Measurements from ENCODE around the gene AGFG2.
A peak's percentile ranks its signal among the peaks of the same experiment; 100 is the strongest.
"Not testable (repeated sequence)": the region's sequence is repeated elsewhere in the genome, so short reads cannot be mapped to it uniquely, and the experiment has no call there.

AGFG2 gene

DNA sequence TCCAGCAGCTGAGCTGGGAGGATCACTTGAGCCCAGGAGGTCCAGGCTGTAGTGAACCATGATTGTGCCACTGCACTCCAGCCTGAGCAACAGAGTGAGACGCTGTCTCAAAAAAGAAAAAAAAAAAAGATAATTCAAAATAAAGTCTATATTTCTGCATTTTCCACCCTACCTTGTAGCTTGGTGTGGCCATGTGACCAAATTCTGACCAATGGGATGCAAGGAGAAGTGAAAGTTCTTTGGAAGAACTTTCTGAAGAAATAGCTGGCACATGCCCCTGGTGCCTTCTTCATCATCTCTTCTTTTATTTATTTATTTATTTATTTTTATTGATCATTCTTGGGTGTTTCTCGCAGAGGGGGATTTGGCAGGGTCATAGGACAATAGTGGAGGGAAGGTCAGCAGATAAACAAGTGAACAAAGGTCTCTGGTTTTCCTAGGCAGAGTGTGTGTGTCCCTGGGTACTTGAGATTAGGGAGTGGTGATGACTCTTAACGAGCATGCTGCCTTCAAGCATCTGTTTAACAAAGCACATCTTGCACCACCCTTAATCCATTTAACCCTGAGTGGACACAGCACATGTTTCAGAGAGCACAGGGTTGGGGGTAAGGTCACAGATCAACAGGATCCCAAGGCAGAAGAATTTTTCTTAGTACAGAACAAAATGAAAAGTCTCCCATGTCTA is 17.0 kb upstream of the AGFG2 start:
- DNase-seq: not testable (repeated sequence)

DNA sequence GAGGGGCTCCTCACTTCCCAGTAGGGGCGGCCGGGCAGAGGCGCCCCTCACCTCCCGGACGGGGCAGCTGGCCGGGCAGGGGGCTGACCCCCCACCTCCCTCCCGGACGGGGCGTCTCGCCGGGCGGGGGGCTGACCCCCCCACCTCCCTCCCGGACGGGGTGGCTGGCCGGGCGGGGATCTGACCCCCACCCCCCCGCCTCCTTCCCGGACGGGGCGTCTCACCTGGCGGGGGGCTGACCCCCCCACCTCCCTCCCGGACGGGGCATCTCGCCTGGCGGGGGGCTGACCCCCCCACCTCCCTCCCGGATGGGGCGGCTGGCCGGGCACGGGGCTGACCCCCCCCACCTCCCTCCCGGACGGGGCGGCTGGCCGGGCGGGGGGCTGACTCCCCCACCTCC is 15.8 kb upstream of the AGFG2 start:
- not testable (repeated sequence) for DNase-seq

GRCh38 chr7:100528108-100528866 is 10.7 kb upstream of the AGFG2 start:
- not testable (repeated sequence) for DNase-seq

DNA sequence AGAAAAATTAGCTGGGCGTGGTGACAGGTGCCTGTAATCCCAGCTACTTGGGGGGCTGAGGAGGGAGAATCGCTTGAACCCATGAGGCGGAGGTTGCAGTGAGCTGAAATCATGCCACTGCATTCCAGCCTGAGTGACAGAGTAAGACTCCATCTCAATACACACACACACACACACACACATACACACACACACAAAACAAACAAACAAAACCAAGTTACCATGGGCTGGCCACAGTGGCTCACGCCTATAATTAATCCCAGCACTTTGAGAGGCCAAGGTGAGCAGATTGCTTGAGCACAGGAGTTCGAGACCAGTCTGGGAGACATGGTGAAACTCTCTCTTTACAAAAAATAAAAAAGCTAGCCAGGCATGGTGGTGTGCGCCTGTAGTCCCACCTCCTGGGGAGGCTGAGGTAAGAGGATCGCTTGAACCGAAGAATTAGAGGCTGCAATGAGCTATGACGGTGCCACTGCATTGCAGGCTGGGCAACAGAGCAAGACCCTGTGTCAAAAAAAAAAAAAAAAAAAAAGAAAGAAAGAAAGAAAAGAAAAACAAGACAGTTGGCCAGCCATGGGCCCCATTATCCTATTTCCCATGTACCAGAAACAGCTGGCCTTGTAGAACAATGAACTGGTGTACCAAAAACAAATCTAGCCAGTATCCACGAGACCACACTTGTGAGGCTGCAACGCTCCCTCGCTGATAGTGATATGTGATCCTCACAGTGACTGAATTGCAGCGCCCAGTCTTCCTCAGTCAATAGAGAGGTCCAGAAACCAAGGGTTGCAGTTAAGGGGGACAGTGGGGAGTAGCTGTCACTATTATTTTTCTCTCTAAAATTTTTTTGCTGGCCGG is 6.6 kb upstream of the AGFG2 start:
- no peak for DNase-seq

DNA sequence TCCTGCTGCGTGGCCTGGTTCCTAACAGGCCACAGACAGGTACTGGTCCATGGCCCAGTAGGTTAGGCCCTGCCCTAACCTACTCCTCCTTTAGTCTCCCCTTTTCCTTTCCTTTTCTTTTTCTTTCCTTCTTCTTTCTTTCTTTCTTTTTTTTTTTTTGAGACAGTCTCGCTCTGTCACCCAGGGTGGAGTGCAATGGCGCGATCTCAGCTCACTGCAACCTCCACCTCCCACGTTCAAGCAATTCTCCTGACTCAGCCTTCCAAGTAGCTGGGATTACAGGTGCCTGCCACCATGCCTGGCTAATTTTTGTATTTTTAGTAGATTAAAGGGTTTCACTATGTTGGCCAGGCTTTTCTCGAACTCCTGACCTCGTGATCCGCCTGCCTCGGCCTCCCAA is 3.0 kb upstream of the AGFG2 start:
- not testable (repeated sequence) for DNase-seq

- DNase-seq: not testable (repeated sequence)
These were observed 2.3 kb upstream of the AGFG2 start for GRCh38 chr7:100536695-100537094.

- DNase-seq: no peak
These were observed 702 bp upstream of the AGFG2 start for GRCh38 chr7:100538348-100538653.

DNA sequence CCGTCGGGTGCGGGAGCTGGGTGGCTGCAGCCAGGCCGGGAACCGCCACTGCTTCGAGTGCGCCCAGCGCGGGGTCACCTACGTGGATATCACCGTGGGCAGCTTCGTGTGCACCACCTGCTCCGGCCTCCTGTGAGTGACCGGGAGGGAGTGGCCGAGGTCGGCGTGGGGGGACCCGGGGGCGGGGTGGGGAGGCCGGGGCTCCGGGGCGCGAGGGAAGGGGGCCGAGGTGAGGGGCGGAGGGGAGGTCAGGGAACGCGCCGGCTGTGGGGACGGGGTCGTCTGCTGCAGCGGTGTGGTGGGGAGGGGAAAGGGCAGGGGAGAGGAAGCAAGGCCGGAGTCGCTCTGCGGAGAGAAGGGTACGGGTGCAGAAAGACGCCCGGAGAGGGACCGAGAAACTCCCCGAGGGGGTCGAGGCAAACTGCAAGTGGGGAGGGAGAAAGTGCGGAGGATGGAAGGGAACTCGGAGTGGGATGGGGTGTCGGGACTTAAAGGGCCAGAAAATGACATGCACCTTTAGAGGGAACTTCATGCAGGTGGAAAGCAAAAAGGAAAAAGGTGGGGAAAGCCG is 518 bp downstream of the AGFG2 start:
- no peak for DNase-seq

- no peak for DNase-seq
These were observed 1.2 kb downstream of the AGFG2 start for GRCh38 chr7:100540073-100540723.

- DNase-seq: not testable (repeated sequence)
These were observed 2.3 kb downstream of the AGFG2 start for GRCh38 chr7:100541309-100541708.

DNA sequence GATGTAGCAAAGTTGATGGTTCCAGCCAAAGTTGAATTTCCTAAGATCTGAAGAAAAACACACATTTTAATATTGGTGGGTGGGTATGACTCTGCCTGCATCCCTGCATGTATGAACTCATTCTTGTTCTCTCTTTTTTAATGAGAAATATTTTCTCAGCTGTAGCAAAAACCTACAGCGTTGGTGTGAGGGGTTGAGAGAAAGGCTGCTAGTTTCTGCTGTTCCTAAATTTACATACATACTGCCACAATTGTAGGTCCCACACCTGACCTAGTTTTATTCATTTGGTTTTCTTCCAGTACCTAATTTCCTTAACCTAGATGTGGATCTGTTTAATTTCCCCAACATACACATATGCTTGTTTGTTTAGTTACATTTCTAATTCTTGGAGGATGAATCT is 4.6 kb downstream of the AGFG2 start:
- no peak for DNase-seq

DNA sequence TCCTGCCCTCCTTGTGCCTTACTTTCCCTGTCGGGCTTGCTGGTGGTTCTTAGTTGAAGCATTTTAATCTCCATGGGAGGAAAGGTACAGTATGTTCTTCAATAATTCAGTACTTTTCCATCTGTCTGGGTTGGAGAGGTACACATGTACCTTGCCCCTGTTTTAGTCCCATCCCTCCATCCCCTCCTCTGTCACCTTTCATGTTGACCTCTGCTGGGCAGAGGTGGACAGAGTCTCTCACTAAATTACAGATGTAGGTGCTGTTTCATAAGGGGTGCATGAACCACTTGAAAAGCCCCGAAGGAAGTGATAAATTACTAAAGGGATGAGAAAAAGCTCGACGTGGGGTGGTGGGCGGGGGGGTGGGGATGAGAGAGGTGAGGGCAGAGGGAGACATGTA is 5.4 kb downstream of the AGFG2 start:
- DNase-seq: no peak

DNA sequence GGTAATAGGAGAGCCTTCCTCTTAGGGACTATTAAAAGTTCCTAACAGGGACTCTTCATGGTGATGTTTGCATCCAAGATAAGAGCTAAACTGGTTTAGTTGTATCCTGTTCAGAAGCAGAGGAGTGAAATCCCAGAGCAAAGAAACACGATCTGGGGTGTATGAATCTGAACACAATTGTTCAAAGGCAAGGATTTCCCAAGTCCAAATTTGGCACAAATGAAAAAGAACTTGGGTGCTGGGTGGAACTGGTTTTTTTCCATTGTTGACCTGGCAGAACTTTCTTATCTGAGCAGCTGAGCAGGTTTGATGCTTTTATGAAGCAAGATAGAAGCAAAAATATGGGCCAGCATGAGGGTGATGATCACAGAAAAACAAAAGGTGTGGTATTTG is 6.0 kb downstream of the AGFG2 start:
- no peak for DNase-seq

GRCh38 chr7:100545360-100546128 is 6.5 kb downstream of the AGFG2 start:
- DNase-seq: peak; percentile 53 to 54

- DNase-seq: no peak
These were observed 7.3 kb downstream of the AGFG2 start for GRCh38 chr7:100546129-100546925.

DNA sequence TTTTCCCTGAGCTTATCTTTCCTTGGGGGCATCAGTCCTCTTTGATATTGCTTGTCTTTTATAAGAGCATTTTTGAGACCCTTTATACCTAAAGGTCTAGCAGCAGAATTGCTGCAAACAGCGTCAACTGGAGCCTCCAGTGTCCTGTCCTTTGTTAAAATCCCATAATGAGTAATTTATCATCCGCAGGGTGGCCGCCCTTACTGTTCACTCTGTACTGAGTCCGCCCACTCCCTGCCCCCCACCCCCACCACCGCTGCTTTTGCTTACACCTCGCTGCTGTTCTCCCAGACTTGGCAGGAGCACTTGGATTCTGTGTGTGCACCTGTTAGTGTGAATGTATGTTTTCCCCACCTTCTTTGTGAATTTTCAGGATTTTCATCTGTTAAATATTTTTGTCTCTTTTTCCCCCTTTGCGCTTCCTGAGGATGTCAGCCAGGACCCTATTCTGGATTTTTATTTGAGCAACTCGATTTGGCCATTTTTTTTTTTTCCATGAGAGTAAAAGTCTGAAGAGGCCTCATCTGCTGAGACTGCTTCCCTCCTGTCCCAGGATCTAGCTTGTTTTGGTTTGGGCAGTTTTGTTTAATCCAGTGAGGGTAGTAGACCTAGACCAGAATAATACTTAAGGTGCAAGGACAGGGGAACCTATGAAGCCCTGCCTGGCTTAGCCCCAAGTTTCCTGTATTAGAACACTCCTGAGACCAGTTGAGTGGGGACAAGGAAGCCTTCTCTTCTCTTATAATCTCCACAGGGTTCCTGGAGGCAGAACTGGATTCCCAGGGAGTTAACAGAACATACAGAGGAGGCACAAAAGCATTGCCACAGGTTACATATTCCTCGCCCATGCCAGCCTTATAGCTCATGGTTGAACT is 8.2 kb downstream of the AGFG2 start:
- no peak for DNase-seq

DNA sequence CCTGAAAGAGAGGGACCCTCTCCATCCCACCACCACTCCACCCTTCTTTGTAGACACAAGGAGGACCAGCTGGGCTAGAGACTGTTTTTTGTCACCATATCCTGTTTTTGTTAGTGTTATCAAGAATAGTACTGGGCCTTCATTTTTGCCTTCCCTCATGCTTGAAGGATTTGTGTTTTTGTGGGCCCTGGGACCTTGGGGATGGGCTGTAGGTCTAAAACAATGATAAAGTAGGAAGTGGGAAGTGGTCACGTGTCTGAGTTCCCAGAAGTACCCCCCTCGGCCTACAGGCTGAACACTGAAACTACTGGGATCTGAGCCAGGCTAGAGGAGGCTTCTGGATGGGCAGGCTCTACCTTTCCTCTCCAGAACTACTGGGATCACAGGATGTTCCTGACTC is 8.9 kb downstream of the AGFG2 start:
- DNase-seq: no peak

DNA sequence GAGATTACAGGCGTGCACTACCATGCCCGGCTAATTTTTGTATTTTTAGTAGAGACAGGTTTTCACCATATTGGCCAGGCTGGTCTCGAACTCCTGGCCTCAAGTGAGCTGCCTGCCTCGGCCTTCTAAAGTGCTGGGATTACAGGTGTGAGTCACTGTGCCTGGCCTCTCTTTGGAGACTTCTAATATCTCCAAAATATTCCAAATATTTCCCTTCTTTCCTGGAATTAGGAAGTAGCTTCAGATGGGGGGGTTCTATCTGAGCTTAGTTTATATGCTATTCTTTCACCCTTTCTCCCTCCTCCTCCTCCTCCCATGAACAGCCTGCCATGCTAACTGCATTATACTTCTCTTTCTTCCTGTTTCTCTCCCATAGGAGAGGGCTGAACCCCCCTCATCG is 9.4 kb downstream of the AGFG2 start:
- not testable (repeated sequence) for DNase-seq

DNA sequence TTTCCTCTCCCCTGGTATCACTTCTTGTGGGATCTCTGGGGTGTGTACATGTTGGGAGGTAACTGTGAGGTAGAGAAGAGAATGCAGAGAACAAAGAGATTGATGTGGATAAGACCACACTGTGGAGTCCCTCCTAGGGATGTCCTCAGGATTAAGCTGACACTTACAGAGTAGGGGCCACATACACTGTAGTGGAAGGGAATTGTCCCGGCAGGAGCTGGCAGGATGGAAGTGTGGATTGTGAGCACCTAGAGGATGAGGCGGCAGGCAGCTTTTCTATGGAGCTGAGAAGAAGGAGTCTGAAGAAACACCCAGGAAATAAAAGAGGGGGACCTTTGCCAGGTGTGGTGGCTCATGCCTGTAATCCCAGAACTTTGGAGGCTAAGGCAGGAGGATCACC is 13.5 kb downstream of the AGFG2 start:
- no peak for DNase-seq

GRCh38 chr7:100553032-100553431 is 14.0 kb downstream of the AGFG2 start:
- no peak for DNase-seq
